Choroid plexus epithelial cell (primary cell): ENCODE data around the gene STARD13.

Experiments
- DNase-seq: peaks from one replicate; pipeline ENCODE4 v3.0.0-alpha.2; 2010; ENCODE audit warnings: low read depth
- H3K4me3 ChIP-seq: 2 replicates; pipeline ENCODE4 v1.5.1; 2011; ENCODE audit warnings: low read depth, mild to moderate bottlenecking, control low read depth, low read length, moderate library complexity
- CTCF ChIP-seq: conservative IDR thresholded peaks from 2 replicates; pipeline ENCODE4 v1.5.1; 2011; ENCODE audit warnings: low read depth, mild to moderate bottlenecking, control low read depth, inconsistent platforms, low read length, moderate library complexity

Gene STARD13

GRCh38 chr13:33123066-33123859 is 162.3 kb downstream of the STARD13 start:
- TF ChIP-seq CTCF, result no peak
- peak; percentile 38 for DNase-seq
- no peak overlapping the region for H3K4me3 ChIP-seq

- peak; percentile 44 for DNase-seq
- H3K4me3 ChIP-seq, result no peak overlapping the region
- no peak for TF ChIP-seq CTCF
These were observed 165.6 kb downstream of the STARD13 start for GRCh38 chr13:33119856-33120543.

DNA sequence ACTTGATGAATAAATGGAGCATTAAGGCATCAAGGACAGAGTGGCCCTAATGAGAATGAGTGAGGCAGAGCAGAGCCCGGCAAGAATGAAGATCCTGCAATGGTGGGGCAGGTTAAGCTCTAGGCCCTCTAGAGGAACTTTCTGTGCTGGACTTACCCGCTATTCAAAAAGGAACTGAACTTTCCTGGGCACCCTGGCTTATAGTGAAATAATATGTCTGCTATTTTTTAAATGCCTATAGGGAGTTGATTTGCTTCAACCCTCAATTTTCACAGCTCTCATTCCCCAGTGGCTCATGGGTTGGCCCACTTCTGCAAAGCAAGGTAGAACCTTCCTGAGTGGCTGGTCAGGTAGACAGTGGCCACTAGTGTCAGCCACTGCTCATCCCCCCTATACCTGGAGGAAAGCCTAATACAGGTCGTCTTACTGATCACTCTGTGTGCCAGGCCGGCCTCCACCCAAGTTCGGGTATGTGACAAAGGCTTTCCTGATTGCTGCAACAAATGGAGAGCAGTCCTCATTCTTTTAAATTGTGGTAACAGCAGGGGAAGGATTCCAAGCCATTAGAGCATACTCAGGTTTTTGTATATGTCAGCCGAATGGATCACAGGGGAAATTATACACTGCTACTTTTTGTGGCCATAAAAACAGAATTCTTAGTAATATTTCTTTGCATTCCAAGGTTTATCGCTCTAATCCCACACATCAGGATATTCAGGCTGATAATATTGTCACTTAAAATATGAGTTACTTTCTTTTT is 166.4 kb downstream of the STARD13 start:
- H3K4me3 ChIP-seq, result no peak overlapping the region
- DNase-seq, result peak; percentile 41
- peak; percentile 1 for TF ChIP-seq CTCF

GRCh38 chr13:33116321-33117010 is 169.1 kb downstream of the STARD13 start:
- no peak for DNase-seq
- H3K4me3 ChIP-seq, result no peak overlapping the region
- TF ChIP-seq CTCF, result no peak

GRCh38 chr13:33115274-33115673 is 170.3 kb downstream of the STARD13 start:
- no peak for TF ChIP-seq CTCF
- H3K4me3 ChIP-seq, result no peak overlapping the region
- no peak for DNase-seq

GRCh38 chr13:33114146-33114545 is 171.4 kb downstream of the STARD13 start:
- H3K4me3 ChIP-seq, result no peak overlapping the region
- TF ChIP-seq CTCF, result no peak
- DNase-seq, result peak; percentile 65
